ENCODE measurements around the gene ECHS1. TPM values are rescaled to one million over a fixed set of nuclear protein-coding genes. Genes with fewer than 3 reads are reported as not detected.
A peak's percentile ranks its signal among the peaks of the same experiment; 100 is the strongest.

The ECHS1 gene
- polyA plus RNA-seq, 3 donors: 34.6 to 102 (median 85.1) TPM

- no peak for DNase-seq
- Histone ChIP-seq H2AFZ (ENCODE audit: insufficient read depth, low read depth, low read length, poor library complexity, severe bottlenecking) (peak overlapping the region; percentile 85), H3K9me3 (replicated peaks in 1 of 2; ENCODE audit: control insufficient read depth in 1 of 2, insufficient read depth in 1 of 2, low read length in 2 of 2) (no peaks in the 10 kb centered on the region), H3K36me3 (replicated peaks in 1 of 2; ENCODE audit: control insufficient read depth in 1 of 2, insufficient read depth in 2 of 2, low read length in 2 of 2) (no peaks in the 10 kb centered on the region), H3K79me2 (ENCODE audit: insufficient read depth, low read length) (no peaks in the 10 kb centered on the region), H3K4me2 (replicated peaks; ENCODE audit: extremely low read depth, low read length, poor library complexity, severe bottlenecking) (peak overlapping the region; percentile 89), H4K20me1 (ENCODE audit: insufficient read depth, low read length) (no peaks in the 10 kb centered on the region), H3K27ac (ENCODE audit: low read depth in 1 of 2, low read length in 2 of 2) (no peak overlapping the region), H3K27me3 (ENCODE audit: control insufficient read depth in 2 of 2, insufficient read depth in 2 of 2, low read length in 2 of 2) (peaks cover 0 to 6% of the 10 kb centered on the region in 2 donors), H3K4me3 (replicated peaks in 1 of 3; ENCODE audit: low read depth in 2 of 3, low read length in 3 of 3) (peak overlapping the region; percentile 44 to 78 (median 51)), H3K9ac (ENCODE audit: insufficient read depth, low read length, poor library complexity, severe bottlenecking) (peak overlapping the region; percentile 68), H3K4me1 (ENCODE audit: control insufficient read depth in 1 of 2, insufficient read depth in 2 of 2, low read length in 2 of 2) (peaks cover 31 to 42% of the 10 kb centered on the region in 2 donors)
- intact Hi-C loops (cut with micrococcal nuclease): loop anchor here in 1 of 2 donors (10.0 kb wide), 1 partner anchor 1075 kb away; the partner anchor contains the start of gene STK32C
- Mint-ChIP-seq H3K27ac (no peak overlapping the region), H3K27me3 (ENCODE audit: low read depth in 3 of 3) (peaks cover 6 to 25% (median 19%) of the 10 kb centered on the region in 3 donors), H3K4me3 (peak overlapping the region; percentile 75), H3K9me3 (peaks cover 0 to 2% (median 0%) of the 10 kb centered on the region in 7 donors), H3K4me1 (peaks cover 25% of the 10 kb centered on the region), H3K36me3 (peaks cover 16 to 18% of the 10 kb centered on the region in 2 donors)
- WGBS (ENCODE audit: insufficient coverage): 96% methylated on average over 24 of the region's 36 CpGs
- TF ChIP-seq CTCF (IDR thresholded peaks at IDR 0.05): no peak
These were observed 6.9 kb upstream of the ECHS1 start for GRCh38 chr10:133379801-133380666.

GRCh38 chr10:133379152-133379800, 6.1 kb upstream of the ECHS1 start, which contains the start of gene PAOX:
Gene PAOX (plus strand): TSS chr10:133379262. CDS start chr10:133379317, 55 bp downstream.
- DNase-seq: peak; percentile 12 to 57 (median 30)
- Mint-ChIP-seq H3K4me3 (peak within 1 kb of the TSS; percentile 85 to 92), H3K4me1 (peaks cover 30% of the 10 kb centered on the region), H3K9me3 (peaks cover 0 to 2% (median 0%) of the 10 kb centered on the region in 7 donors), H3K36me3 (peaks cover 10 to 13% of the 10 kb centered on the region in 2 donors), H3K27me3 (ENCODE audit: low read depth in 3 of 3) (peaks cover 6 to 25% (median 19%) of the 10 kb centered on the region in 3 donors), H3K27ac (peak within 1 kb of the TSS in 6 of 7 donors; percentile 19 to 83 (median 57))
- H3K4me2 ChIP-seq (replicated peaks; ENCODE audit: extremely low read depth, low read length, poor library complexity, severe bottlenecking): peak within 1 kb of the TSS; percentile 90
- peak within 1 kb of the TSS; percentile 91 for H2AFZ ChIP-seq (ENCODE audit: insufficient read depth, low read depth, low read length, poor library complexity, severe bottlenecking)
- intact Hi-C loops (cut with micrococcal nuclease): loop anchor here in 1 of 2 donors (10.0 kb wide), 1 partner anchor 1074 kb away; the partner anchor contains the start of gene STK32C
- H4K20me1 ChIP-seq (ENCODE audit: insufficient read depth, low read length): no peaks in the 10 kb centered on the region
- peaks cover 34 to 45% of the 10 kb centered on the region in 2 donors for H3K4me1 ChIP-seq (ENCODE audit: control insufficient read depth in 1 of 2, insufficient read depth in 2 of 2, low read length in 2 of 2)
- H3K9ac ChIP-seq (ENCODE audit: insufficient read depth, low read length, poor library complexity, severe bottlenecking): peak within 1 kb of the TSS; percentile 68
- peaks cover 0 to 6% of the 10 kb centered on the region in 2 donors for H3K27me3 ChIP-seq (ENCODE audit: control insufficient read depth in 2 of 2, insufficient read depth in 2 of 2, low read length in 2 of 2)
- peak within 1 kb of the TSS; percentile 58 to 88 (median 65) for H3K4me3 ChIP-seq (replicated peaks in 1 of 3; ENCODE audit: low read depth in 2 of 3, low read length in 3 of 3)
- H3K36me3 ChIP-seq (replicated peaks in 1 of 2; ENCODE audit: control insufficient read depth in 1 of 2, insufficient read depth in 2 of 2, low read length in 2 of 2): no peaks in the 10 kb centered on the region
- WGBS (ENCODE audit: insufficient coverage): 6% methylated on average over 69 of the region's 78 CpGs
- H3K79me2 ChIP-seq (ENCODE audit: insufficient read depth, low read length): no peaks in the 10 kb centered on the region
- TF ChIP-seq CTCF (IDR thresholded peaks at IDR 0.05): no peak
- H3K9me3 ChIP-seq (replicated peaks in 1 of 2; ENCODE audit: control insufficient read depth in 1 of 2, insufficient read depth in 1 of 2, low read length in 2 of 2): no peaks in the 10 kb centered on the region
- peak within 1 kb of the TSS; percentile 36 to 64 for H3K27ac ChIP-seq (ENCODE audit: low read depth in 1 of 2, low read length in 2 of 2)

Measured in CD14-positive monocyte (primary cell).